Right lobe of liver (tissue), 4 donors: Measurements from ENCODE around the gene KRTDAP.

Source experiments
- CTCF ChIP-seq, 4 donors: fragments of 200-600 bp in 3 of 4; fragments of 450-650 bp in 1 of 4; IDR thresholded peaks; one replicate each; pipeline versions ENCODE4 v1.5.1 to v1.8.0; 2016 to 2022; ENCODE audit warnings: antibody characterized with exemption in 4 of 4, mild to moderate bottlenecking in 2 of 4
- POLR2A ChIP-seq: fragments of 450-650 bp; IDR thresholded peaks from one replicate; pipeline ENCODE4 v1.6.1; 2017; ENCODE audit warnings: antibody characterized with exemption, mild to moderate bottlenecking
- donor health status: DM: no; HTN: no; CAD: no.
- donor health status: DM: no; HTN: no; CAD: no.
- donor health status: DM: no; HTN: yes; CAD: no.

DNA sequence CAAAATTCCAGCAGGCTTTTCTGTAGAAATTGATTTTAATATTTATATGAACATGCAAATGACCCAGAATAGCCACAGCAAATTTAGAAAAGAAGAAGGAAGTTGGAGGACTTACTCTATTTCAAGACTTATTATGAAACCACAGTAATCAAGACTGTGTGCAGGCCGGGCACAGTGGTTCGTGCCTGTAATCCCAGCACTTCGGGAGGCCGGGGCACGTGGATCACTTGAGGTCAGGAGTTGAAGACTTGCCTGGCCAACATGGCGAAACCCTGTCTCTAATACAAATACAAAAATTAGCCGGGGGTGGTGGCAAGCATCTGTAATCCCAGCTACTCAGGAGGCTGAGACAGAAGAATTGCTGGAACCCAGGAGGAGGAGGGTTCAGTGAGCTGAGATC lies 48.2 kb downstream of the KRTDAP start:
- TF ChIP-seq CTCF (IDR thresholded peaks at IDR 0.05) (no peak), POLR2A (no peak)
